Progenitor cell of endocrine pancreas (in vitro differentiated cells): ENCODE measurements around the gene POU2AF1. TPM values are rescaled to one million over a fixed set of nuclear protein-coding genes. Genes with fewer than 3 reads are reported as not detected.
A peak's percentile ranks its signal among the peaks of the same experiment; 100 is the strongest.

Experiments
- DNase-seq: peaks from one replicate; pipeline ENCODE4 v3.0.0; 2021; ENCODE audit warnings: low spot score; ENCODE audit not compliant: unreplicated experiment
- H3K27ac Mint-ChIP-seq: 2 replicates; pipeline ENCODE4 v1.8.0; 2021; ENCODE audit warnings: mild to moderate bottlenecking, moderate library complexity, mixed read lengths
- H3K27me3 Mint-ChIP-seq: 2 replicates; pipeline ENCODE4 v1.8.0; 2021; ENCODE audit warnings: mixed read lengths
- H3K36me3 Mint-ChIP-seq: 2 replicates; pipeline ENCODE4 v1.8.0; 2022; ENCODE audit warnings: mixed read lengths; ENCODE audit not compliant: insufficient read depth
- H3K4me1 Mint-ChIP-seq: 2 replicates; pipeline ENCODE4 v1.8.0; 2021; ENCODE audit warnings: low read depth, mixed read lengths
- H3K4me3 Mint-ChIP-seq: 2 replicates; pipeline ENCODE4 v1.8.0; 2021; ENCODE audit warnings: low read depth, mild to moderate bottlenecking, moderate library complexity, mixed read lengths
- H3K9me3 Mint-ChIP-seq: 2 replicates; pipeline ENCODE4 v1.8.0; 2021; ENCODE audit warnings: low read depth, mixed read lengths
- total RNA-seq: library from RNA; stranded (reverse); gene quantifications from 2 replicates; pipeline ENCODE4 v1.2.1, GENCODE V29; 2021
- TF ChIP-seq, protein P1 (sequence below): fragments of 200-600 bp; sonication (generic); IDR thresholded peaks from one replicate; pipeline ENCODE4 v1.5.0; 2021; ENCODE audit warnings: antibody characterized with exemption, mild to moderate bottlenecking; ENCODE audit not compliant: unreplicated experiment

The POU2AF1 gene
- total RNA-seq, 1 donor from 2014 or later: 0.43 TPM

DNA sequence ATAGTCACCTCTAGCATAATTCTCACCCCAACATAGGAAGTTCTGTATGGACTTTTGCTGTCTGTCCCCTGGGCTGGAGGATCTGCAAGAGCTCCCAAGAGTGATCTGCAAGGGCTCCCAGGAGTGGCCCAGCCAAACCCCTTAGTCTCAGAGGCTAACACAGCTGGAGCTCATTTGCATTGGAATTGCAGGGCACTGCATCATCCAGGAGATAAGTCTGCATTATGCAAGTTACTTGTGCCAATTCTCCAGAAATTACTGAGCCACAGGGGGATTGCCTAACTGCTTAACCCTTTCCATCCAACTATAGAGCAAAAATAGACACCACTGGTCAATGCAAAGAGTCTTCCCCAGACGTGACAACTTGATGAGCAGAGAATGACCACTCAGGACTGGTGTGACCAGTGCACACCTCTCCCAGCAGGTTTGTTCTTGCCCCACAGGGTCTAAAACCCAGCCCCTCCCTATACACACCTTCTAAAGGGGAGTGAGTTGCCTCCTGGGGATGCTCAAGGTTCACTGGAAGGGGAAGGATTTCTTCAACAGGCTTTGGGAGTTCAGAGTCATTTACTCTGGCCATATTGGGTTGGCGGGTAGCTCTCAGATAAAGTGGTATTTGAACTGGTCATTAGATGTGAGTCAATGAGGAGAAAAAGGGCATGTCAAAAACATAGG lies 42.4 kb downstream of the POU2AF1 start:
- Mint-ChIP-seq H3K36me3 (peaks cover 2% of the 10 kb centered on the region), H3K27ac (no peak overlapping the region), H3K4me3 (no peak overlapping the region), H3K27me3 (no peaks in the 10 kb centered on the region), H3K4me1 (peaks cover 26% of the 10 kb centered on the region), H3K9me3 (peaks cover 8% of the 10 kb centered on the region)
- TF ChIP-seq, protein P1, sequence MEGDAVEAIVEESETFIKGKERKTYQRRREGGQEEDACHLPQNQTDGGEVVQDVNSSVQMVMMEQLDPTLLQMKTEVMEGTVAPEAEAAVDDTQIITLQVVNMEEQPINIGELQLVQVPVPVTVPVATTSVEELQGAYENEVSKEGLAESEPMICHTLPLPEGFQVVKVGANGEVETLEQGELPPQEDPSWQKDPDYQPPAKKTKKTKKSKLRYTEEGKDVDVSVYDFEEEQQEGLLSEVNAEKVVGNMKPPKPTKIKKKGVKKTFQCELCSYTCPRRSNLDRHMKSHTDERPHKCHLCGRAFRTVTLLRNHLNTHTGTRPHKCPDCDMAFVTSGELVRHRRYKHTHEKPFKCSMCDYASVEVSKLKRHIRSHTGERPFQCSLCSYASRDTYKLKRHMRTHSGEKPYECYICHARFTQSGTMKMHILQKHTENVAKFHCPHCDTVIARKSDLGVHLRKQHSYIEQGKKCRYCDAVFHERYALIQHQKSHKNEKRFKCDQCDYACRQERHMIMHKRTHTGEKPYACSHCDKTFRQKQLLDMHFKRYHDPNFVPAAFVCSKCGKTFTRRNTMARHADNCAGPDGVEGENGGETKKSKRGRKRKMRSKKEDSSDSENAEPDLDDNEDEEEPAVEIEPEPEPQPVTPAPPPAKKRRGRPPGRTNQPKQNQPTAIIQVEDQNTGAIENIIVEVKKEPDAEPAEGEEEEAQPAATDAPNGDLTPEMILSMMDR: no peak
- no peak for DNase-seq

DNA sequence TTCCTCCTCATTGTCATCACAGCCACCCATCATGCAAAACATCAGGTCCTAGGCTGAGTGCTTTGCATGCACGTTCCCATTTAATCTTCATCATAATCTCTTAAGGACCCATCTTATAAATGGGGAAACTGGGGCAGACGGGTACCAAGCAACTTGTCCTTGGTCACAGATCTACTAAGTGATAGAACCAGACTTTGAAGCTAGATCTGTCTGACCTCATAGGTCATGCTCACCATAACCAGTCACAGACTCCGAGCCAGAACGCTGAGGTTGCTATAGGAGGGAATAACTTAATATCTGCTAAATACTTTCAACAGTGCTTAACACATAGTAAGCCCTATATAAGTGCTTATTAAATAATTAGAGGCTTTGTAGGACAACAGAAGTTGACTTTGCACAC lies 43.0 kb downstream of the POU2AF1 start:
- TF ChIP-seq, protein P1: no peak
- H3K27me3 Mint-ChIP-seq: no peaks in the 10 kb centered on the region
- H3K9me3 Mint-ChIP-seq: peaks cover 8% of the 10 kb centered on the region
- H3K27ac Mint-ChIP-seq: no peak overlapping the region
- H3K4me1 Mint-ChIP-seq: peaks cover 26% of the 10 kb centered on the region
- no peak for DNase-seq
- peaks cover 2% of the 10 kb centered on the region for H3K36me3 Mint-ChIP-seq
- no peak overlapping the region for H3K4me3 Mint-ChIP-seq

DNA sequence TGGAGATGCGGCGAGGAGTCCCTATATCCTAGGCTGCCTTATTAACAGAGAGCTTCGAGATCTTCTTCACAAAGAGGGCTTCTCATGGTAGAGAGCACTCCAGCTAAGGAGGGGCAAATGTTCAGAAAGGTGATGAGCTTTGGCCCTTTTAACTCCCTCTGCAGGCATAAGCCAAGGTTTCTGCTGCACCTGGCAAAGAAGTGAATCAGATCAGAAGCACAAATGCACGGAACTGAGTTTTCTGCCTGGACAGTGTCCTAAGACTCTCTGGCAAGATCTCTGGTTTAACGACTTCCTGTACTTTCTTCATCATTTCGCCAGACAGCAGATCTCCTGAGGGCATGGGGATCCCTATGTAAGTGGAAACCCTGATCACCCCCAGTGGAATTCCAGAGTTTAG lies 43.5 kb downstream of the POU2AF1 start:
- TF ChIP-seq, protein P1: no peak
- Mint-ChIP-seq H3K27me3 (no peaks in the 10 kb centered on the region), H3K9me3 (peaks cover 8% of the 10 kb centered on the region), H3K4me1 (peaks cover 26% of the 10 kb centered on the region), H3K27ac (no peak overlapping the region), H3K4me3 (no peak overlapping the region), H3K36me3 (peaks cover 2% of the 10 kb centered on the region)
- DNase-seq: no peak

DNA sequence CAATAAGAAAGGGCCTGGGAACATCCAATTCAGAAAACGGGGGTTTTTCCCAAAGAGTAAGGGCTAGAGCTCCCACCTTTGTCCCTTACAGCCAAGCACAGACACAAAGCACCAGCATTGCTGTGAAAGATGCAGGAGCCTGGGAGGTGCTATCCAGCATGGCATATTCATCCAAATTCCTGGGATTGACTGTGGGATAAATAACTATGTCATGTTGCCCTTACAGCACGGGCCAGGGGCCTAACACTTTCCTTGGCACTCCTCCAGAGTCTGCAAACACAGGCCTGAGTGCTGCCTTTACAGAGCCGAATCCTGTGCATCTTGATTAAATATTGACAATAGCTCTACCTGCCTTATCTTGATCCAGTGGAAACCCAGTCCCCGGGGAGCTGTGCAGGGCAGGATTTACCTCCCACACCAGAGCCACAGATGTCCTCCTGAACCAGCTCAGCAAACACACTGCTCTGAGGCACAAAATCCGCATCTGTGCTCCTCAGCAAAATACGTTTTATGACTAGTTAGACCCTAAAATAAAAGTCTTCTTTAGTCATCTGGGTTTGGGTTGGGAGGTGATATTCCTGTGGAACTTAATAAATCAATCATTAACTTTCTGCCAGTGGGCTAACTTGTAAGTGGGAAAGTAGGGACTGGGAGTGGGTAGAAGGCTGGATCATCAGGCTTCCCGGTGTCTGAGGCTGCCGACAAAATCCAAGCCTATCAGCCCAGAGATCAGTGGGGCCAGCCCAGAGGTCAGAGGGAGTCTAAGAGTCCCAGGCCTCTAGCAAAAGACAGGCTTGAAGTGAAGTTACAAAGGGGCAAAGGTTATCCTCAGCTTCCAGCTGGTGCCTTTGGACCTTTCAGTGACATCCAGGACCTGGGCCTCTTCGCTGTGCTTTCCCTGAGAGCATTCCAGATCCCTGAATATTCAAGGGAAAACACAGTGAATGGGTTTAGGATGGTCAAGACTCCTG lies 44.3 kb downstream of the POU2AF1 start:
- peak overlapping the region; percentile 75 for H3K27ac Mint-ChIP-seq
- no peak for DNase-seq
- TF ChIP-seq, protein P1: no peak

DNA sequence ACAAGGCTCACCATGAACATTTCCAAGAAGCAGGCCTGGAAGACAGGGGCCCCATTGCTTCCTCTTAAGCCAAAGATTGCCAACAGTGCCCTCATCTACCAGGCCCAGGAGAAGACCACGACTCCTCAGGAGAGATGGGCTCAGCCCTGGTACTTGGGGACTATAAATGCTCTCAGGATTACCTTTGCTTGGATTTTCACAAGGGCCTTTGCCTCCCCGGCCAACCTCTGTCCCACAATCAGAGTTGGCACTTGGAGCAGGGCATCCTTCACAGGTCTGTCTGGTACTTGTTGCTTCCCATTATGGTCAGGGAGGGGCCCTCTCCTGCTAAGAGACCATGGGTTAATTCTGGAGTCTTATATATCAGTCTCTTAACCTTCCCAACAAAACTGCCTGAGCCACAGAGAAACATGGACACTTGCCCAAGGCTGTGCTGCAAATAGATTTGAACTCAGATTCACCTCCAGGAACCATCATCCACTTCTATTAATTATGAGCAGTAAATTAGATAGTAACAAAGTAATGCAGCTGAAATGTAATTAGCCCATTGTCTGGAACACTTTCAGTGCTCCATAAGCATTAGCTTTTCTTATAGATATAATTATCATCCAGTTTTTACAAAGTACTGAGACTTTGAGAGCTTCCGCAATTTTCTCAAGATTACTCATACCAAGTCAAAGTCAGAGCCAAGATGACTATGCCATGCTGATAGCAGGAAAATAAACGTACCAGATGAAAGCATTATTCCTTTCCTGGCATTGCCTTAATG lies 47.2 kb downstream of the POU2AF1 start:
- no peak overlapping the region for H3K4me3 Mint-ChIP-seq
- peaks cover 26% of the 10 kb centered on the region for H3K4me1 Mint-ChIP-seq
- no peaks in the 10 kb centered on the region for H3K9me3 Mint-ChIP-seq
- H3K27ac Mint-ChIP-seq: no peak overlapping the region
- TF ChIP-seq, protein P1: no peak
- H3K36me3 Mint-ChIP-seq: no peaks in the 10 kb centered on the region
- no peak for DNase-seq
- no peaks in the 10 kb centered on the region for H3K27me3 Mint-ChIP-seq

More for the DNA sequence above, 44.3 kb downstream of the POU2AF1 start:
- Mint-ChIP-seq H3K4me1 (peaks cover 26% of the 10 kb centered on the region), H3K36me3 (peaks cover 2% of the 10 kb centered on the region), H3K4me3 (peak overlapping the region; percentile 32), H3K27me3 (no peaks in the 10 kb centered on the region), H3K9me3 (peaks cover 5% of the 10 kb centered on the region)
